ENCODE results near the gene NR2F2.

DNA sequence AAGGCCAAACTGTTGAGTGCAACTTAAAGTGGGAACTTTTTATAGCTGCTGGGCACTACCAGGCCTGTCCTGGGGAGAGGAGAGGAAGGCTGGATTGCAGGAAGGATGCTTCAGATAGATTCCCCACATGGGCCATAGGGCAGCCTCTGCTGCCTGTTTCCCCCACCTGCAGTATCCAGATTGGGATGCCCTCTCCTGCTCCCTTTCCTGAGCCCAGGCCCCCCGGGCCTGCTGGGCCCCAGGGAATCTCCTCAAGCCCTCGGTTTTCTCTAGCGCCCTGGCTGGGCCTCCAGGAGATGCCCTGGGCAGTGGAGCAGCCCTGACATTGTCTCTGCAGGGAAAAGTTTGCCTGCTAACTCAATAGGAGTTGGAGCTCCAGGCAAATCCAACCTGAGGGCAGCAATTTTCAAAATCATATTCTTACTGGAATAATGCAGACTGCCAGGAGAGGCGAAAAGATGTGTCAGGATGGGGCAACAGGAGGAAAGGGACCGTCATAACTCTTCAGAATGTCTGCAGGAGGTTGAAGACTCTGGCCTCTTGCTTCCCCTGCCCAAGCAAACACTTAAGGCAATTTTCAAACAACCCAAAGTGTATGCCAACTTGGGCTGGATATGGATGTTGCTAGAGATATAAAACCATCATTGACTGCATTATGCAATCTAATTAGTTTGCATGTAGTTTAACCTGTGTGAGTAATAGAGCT, 4.4 kb downstream of the NR2F2 start:
- TF ChIP-seq SIN3A (IDR thresholded peaks at IDR 0.05; ENCODE audit: borderline replicate concordance, low read depth, low read length) (no peak), EP300 (IDR thresholded peaks at IDR 0.05; ENCODE audit: borderline replicate concordance in 1 of 2, low read depth in 1 of 2, low read length in 1 of 2) (no peak), NFIC (IDR thresholded peaks at IDR 0.05; ENCODE audit: borderline replicate concordance) (no peak), YY1 (IDR thresholded peaks at IDR 0.05; ENCODE audit: low read depth) (no peak)
